TTC549 (cell line): ENCODE data around the gene DDX41.

Experiments
- FAIRE-seq: peaks from 2 replicates; lab custom pipeline; 2012; peaks lifted over from hg19 to GRCh38; lab: Jason Lieb, UNC

DDX41 gene

DNA sequence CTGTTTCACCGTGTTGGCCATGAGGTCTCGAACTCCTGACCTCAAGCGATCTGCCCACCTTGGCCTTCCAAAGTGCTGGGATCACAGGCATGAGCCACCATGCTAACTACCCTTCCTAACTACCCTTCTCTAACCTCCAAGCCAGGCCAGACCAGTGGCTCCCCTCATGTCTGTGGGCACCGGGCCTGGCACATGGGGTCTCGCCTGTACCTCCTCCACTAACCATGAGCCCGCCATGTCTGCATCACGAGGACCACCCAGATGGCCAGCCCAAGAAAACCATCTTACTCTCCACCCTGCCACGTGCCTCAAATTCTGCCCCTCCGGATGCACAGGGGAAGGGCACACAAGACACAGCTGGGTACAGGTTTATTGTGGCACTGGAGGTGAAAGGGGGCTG is 33.7 kb downstream of the DDX41 start:
- no peak for FAIRE-seq

DNA sequence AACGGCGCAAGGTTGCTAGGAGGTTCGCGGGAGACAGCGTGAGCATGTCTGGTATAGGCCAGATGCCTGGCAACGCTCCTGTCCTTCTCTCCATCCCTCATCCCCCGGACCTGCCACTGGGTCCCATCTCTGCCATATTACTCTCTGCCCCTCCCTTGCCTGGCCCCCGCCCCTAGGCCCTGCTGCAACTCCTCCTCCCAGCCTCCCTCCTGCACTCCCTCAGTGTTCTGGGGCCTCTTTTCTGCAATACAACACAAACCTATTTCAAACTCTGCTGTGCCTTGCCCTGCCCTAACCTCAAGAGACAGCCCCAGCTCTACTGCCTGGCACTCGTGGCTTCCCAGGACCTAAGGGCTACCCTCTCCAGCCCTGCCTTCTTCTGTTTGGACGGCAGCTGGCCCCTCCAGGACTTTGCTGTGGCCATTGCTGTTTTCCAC is 34.4 kb downstream of the DDX41 start:
- FAIRE-seq = no peak

DNA sequence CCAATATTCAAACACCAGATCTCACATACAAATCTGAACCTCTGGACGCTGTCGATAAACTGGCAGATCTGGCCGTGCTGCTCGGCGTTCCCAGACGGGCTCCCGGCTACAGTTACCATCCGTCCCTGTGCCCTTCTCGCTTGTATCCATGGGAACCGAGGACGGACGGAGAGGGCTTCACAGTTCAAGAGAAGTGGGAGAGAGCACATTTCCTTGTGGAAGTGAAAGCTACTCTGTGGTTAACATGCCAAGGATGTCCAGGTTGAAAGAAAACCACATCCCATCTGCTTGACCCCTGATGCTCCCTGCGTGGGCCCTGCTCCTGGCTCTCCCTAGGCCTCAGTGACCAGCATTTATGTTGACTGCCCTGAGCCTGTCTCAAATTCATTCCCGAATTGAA is 37.0 kb downstream of the DDX41 start:
- FAIRE-seq = no peak

GRCh38 chr5:177478711-177479646 is 37.8 kb downstream of the DDX41 start:
- no peak for FAIRE-seq

GRCh38 chr5:177477701-177478477 is 38.9 kb downstream of the DDX41 start:
- no peak for FAIRE-seq

GRCh38 chr5:177476531-177477233 is 40.1 kb downstream of the DDX41 start:
- FAIRE-seq = no peak

DNA sequence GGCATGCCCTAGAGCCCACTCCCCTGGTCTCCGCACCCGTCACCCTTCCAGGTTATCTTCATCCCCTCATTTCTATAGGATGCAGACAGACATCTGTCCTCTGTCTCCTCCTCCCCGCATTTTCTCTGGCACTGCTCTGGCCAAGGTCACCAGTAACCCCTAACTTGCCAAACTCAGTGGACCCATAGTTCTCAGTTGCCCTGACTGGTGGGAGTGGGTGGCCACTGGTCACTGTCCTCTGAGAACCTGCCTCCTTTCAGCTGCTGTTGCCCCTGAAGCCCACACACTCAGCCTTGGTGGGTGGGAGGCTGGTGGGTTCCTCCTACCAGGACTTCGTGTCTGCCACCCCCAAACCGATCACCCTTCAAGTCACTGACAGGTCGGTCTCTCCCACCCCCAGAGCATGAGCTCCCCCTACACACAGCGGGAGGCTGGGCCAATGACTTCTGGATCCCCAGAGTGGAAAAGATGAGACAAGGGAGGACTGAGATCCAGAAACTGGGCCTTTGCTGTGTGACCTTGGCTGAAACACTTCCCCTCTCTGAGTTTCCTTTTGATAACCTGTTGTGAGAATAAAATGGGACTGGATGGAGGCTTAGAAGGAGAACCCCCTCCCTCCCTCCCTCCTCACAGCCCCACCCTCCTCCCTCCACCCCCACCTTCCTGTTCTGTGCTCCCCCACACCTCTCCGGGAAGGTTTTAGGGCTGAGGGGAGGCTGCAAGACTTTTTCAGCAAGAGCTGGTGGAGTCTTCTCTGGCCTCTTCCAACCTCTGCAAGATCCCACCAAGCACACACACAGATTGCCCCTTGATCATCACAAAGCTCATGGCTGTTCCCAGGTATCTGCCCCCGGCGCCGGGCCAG is 41.0 kb downstream of the DDX41 start:
- no peak for FAIRE-seq

GRCh38 chr5:177474846-177475562 is 41.8 kb downstream of the DDX41 start:
- FAIRE-seq = no peak

- no peak for FAIRE-seq
Measured at GRCh38 chr5:177474002-177474476, 42.7 kb downstream of the DDX41 start.

DNA sequence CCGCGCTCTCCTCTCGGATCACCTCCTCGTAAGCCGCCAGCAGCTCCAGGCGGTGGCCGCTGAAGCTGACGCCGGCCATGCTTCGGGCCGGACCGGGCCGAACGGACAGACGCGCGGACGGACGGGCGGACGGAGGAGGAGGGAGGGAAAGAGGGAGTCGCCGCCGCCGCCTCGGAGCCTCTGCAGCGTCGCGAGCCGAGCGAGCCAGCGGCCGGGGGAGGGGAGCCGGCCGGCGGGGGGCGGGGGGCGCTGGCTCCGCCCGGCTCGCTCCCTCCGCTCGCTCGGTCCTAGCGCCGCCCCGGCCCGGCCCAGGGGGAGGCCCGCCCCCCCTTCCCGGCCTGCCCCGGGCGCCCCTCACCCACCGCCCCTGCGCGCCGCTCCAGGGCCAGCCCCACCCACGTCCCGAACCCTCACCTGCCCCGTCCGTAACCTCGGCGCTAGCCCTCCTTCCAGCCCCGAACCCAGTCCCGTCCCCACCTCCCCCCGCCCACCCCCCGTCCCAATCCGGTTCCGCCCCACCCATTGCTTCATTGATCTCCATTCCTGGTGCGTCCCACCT is 43.2 kb downstream of the DDX41 start, which contains the start of gene DBN1:
Gene DBN1 (minus strand): TSS at position 192 of the 559 bp plus-strand sequence. CDS start 113 bp downstream, at position 79.
- FAIRE-seq = no peak

DNA sequence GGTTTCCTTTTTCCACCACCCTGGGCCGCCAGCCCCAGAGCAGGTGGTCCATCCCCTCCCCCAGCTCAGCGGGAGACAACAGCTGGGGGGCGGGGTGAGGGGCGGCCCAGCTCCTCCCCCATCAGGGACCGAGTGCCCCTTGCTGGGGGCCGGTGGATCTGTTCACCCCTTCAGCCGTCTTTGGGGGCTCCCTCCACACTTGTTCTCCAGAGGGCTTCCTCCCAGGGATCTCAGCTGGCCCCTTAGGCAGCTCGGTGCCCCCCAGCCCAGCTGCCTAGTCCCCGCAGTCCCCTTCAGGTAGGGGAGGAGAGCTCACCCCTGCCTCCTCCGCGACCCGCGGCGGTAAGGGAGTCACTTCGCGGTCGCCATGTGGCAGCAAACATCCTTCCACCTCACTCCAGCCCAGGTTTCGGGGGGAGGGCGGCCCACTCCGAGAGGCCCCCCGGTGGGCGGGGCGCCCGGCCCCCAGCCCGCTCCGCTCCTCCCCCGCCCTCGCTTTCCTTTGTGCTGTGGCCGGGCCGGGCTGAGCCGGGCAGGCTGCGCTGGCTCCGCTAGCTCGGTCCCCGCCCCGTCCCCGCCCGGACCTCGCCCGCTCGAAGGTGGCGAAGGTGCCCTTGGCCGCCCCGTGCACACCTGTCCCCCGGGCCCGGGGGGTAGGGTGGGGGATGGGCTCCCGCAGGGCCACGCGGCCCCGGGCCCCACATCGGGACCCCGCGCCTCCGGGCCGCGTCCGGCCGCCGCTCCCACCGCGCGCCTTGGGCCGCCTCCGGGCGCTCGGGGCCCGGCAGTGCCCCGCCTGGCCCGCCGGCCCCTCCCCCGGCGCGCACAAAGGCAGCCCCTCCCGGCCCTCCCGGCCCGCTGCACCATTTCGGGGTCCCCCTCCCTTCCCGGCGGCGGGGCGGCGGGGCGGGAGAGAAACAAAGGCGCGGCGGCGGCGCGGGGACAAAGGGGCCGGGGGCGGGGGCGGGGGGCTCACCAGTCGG is 44.0 kb downstream of the DDX41 start:
- FAIRE-seq = no peak

GRCh38 chr5:177471610-177472356 is 45.0 kb downstream of the DDX41 start:
- no peak for FAIRE-seq

DNA sequence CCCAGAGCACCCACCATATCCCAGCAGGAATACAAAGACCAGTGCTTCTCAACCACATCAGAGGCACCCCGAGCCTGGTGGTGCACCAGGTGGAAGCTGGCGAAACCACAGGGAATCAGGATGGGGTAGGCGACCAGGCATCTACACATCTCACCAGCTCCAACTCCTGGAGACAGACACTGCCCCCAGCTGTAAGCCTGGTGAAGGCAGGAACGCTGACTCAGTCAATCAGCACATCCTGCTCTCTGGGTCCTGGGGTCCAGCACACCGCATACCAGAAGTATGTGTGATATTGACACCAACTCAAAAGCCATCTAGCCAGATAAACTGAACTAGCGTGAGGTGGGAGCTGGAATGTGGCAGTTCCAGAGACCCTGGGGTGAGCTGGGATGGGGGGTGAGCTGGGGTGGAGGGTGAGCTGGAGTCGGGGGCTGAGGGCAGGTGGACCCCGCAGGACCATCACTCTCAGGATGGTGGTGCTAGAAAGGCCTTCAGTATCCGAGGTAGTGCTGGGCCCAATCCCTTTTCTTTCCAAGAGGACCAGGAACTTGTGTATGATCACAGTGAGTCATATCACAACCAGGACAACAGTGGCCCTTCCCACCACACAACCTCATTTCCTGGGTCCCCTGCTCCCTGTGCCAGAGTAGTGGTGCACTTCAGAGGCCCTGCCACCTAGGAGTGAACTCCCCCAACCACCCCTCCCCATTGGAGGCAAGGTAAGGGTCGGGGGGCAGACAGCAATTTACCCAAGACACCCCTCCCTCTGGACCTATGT is 45.8 kb downstream of the DDX41 start:
- no peak for FAIRE-seq

DNA sequence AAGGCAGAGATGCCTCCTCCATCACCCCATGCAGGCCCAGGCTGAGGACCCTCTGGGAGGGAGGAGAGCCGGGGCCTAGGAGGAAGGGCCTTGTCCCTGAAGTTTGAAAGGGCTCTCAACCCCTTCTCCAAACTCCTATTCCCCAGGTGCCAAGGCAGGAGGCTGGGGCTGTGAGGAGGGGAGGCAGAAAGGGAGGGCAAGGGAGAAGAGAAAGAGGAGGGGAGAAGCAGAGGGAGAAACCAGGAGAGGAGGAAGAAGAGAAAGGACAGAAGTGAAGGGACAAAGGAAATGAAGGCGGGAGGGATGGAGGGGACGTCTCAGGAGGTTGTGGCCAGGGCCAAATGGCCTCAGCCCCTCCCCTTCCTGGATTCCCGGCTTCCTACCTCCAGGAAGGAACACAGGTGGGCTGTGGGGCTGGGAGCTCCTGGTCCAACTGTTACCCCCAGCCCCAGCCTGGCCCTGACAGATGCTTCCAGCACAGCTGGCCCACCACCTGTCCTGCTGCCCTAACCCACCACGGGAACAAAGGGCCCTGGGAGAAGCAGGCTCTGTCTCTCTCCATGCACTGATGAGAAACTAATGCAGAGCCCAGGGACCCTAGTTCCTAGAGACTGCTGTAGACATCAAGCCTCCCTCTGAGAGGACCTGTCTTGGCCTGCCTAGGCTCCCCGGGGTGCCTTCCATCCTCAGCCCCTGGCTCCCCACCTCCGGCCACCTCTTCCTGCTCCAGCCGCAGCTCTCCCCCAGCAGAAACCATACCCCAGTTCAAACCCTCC is 46.8 kb downstream of the DDX41 start:
- no peak for FAIRE-seq

DNA sequence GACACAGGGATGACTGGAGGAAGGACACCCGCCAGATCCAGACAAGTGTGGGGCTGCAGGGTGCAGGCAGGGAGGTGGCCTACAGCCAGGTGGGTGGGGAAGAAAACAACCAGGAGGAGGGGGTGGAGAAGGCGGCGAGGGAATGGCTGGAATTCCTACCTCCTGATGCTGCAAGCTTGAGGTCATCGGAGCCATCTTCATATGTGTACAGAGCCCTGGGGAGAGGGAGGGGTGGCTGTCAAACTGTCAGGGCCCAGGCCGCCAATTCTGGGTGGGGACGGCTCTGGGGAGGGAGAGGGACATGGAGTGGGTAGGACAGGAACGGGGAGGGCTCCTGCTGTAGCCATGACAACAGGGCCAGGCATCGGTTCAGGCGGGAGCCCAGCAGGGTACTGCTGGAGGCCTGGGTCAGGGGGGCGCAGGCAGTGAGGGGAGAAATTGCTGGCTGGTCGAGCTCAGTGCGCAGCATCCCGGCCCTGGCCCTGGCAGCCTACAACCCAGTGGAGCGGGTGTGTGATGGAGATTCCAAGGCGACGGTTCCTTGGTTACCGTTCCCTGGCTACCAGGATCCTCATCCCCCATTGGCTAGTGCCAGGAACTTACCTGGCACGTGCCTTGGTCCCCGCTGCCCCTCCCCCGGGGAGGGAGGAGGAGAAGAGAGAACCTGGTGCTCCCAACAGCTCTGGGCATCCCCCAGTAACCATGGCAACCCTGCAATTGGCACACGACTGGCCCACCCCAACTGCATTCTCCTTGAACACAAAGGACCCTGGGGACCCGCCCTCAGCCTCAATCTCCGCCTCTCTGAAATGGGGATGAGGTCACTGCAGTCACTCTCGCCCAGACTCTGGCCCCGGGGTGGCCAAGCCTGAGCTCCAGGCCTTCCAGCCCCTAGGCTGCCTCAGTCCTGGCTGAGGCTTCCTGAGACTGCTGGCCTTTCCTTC is 47.8 kb downstream of the DDX41 start:
- FAIRE-seq = no peak

GRCh38 chr5:177468329-177468684 is 48.5 kb downstream of the DDX41 start:
- FAIRE-seq = no peak
